ENCODE data around the gene NUCB2. TPM values are rescaled to one million over a fixed set of nuclear protein-coding genes. Genes with fewer than 3 reads are reported as not detected.

The NUCB2 gene
- polyA plus RNA-seq, 1 of the 3 experiments (the other 2 are of a cell fraction) = 25.0 TPM

DNA sequence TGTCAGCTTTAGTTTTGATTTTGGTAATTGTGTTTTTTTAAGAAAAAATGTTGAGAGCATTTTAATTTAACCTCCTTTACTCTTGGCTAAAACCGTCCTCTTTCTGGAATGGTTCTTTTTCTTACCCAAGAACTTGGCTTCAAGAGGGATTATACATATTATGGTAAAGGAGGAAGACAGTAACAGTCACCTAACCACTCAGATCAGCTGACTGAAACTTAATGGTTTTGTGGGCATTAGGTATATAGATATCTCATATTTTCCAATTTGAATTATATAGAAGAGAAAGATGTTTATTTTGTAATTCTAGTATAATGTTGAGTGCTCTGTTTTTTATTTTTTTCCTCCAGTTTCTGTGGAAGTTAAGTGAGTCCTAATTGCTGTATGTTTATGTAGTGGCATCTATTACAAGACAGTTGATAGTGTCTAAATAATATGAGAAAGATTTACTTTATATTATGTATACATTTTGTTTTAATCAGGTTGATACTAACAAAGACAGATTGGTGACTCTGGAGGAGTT, 38.4 kb downstream of the NUCB2 start:
- CTCF ChIA-PET = no interaction called here
- Histone ChIP-seq H3K27me3 (ENCODE audit: insufficient read depth) (no peaks in the 10 kb centered on the region), H3K4me2 (no peak overlapping the region), H3K9ac (no peak overlapping the region), H3F3A (replicated peaks; ENCODE audit: insufficient read depth) (peaks cover 18% of the 10 kb centered on the region), H3K4me3 (ENCODE audit: low read depth in 2 of 2, low read length in 1 of 2) (no peak overlapping the region), H3K36me3 (replicated peaks in 1 of 2; ENCODE audit: control insufficient read depth in 1 of 2, insufficient read depth in 2 of 2, low read length in 1 of 2) (peaks cover 24 to 28% of the 10 kb centered on the region in 2 experiments), H3K4me1 (ENCODE audit: control insufficient read depth in 1 of 2, insufficient read depth in 2 of 2, low read depth in 1 of 2, low read length in 1 of 2) (no peaks in the 10 kb centered on the region), H3K79me2 (ENCODE audit: insufficient read depth) (no peaks in the 10 kb centered on the region), H2AFZ (ENCODE audit: low read depth) (no peak overlapping the region), H3K9me2 (no peaks in the 10 kb centered on the region), H3K27ac (ENCODE audit: low read depth in 2 of 2, low read length in 1 of 2) (peak overlapping the region in 1 of 2 experiments; percentile 67; a peak in 2 of 4 replicates), H3K9me3 (no peaks in the 10 kb centered on the region), H4K20me1 (ENCODE audit: insufficient read depth) (no peaks in the 10 kb centered on the region)
- no peak for DNase-seq
- no peak for TF ChIP-seq RXRA (IDR thresholded peaks at IDR 0.05; ENCODE audit: borderline replicate concordance, low read depth)
- TF ChIP-seq CHD2 (IDR thresholded peaks at IDR 0.05; ENCODE audit: low read length, partially characterized antibody) = no peak
- TF ChIP-seq SIN3A (IDR thresholded peaks at IDR 0.05; ENCODE audit: borderline replicate concordance, low read depth, low read length) = no peak
- no peak for TF ChIP-seq MEF2A (IDR thresholded peaks at IDR 0.05; ENCODE audit: borderline replicate concordance, low read depth)
- no peak for TF ChIP-seq FOXJ3 (CRISPR knock-in tag; IDR thresholded peaks at IDR 0.05)
- TF ChIP-seq JUND (IDR thresholded peaks at IDR 0.05) = no peak
- TF ChIP-seq, protein P1, sequence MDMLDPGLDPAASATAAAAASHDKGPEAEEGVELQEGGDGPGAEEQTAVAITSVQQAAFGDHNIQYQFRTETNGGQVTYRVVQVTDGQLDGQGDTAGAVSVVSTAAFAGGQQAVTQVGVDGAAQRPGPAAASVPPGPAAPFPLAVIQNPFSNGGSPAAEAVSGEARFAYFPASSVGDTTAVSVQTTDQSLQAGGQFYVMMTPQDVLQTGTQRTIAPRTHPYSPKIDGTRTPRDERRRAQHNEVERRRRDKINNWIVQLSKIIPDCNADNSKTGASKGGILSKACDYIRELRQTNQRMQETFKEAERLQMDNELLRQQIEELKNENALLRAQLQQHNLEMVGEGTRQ (IDR thresholded peaks at IDR 0.05; ENCODE audit: borderline replicate concordance, low read depth, low read length) = no peak
- no peak for TF ChIP-seq YY1 (IDR thresholded peaks at IDR 0.05; ENCODE audit: low read depth)
- no peak for TF ChIP-seq IRF3 (IDR thresholded peaks at IDR 0.05; ENCODE audit: low read depth, low read length)
- no peak for TF ChIP-seq RFX5 (IDR thresholded peaks at IDR 0.05; ENCODE audit: low read length)
- TF ChIP-seq TEAD4 (IDR thresholded peaks at IDR 0.05; ENCODE audit: borderline replicate concordance, insufficient read depth) = no peak
- TF ChIP-seq MXI1 (IDR thresholded peaks at IDR 0.05; ENCODE audit: low read depth, low read length) = no peak
- TF ChIP-seq TCF12 (IDR thresholded peaks at IDR 0.05) = no peak
- TF ChIP-seq FOSL2 (IDR thresholded peaks at IDR 0.05; ENCODE audit: borderline replicate concordance, low read depth) = no peak
- TF ChIP-seq NFIC (IDR thresholded peaks at IDR 0.05; ENCODE audit: borderline replicate concordance) = no peak
- no peak for TF ChIP-seq CTCF (IDR thresholded peaks at IDR 0.05)
- WGBS (ENCODE audit: low lambda C conversion rate) = 88% methylated on average over 1 of the region's 1 CpG
- POLR2A ChIA-PET = no interaction called here

Measured in SK-N-SH (cell line).